Measurements from ENCODE around the gene EGLN3.
"Not testable (repeated sequence)": the region's sequence is repeated elsewhere in the genome, so short reads cannot be mapped to it uniquely, and the experiment has no call there.

The EGLN3 gene

GRCh38 chr14:33934043-33934750, 16.7 kb downstream of the EGLN3 start:
- DNase-seq = no peak

DNA sequence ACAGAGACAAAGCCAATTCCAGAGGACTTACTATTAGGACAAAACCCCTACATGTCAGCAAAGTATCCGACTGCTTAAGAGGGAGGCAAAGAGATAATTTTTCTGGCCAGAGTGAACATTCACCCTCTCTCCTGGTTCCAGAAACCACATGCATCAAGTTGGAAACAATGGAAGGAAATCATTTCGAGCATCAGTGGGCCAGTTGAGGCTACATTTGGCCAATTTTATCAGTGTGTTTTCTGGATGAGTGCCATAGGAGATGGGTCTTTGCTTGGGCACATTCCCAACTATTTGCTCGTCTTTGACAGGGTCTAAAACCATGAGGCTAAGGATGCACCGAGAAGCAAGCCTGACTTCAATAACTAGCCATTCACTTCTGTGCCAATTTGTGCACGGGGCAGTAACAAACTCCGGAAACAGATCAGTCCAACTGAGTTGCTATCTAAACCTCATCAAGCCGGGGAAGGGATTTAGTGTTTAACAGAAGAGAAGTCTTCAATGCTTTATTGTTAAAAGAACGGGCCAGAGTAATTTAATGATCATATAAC, 17.4 kb downstream of the EGLN3 start:
- no peak for DNase-seq

GRCh38 chr14:33932576-33933345, 18.1 kb downstream of the EGLN3 start:
- no peak for DNase-seq

GRCh38 chr14:33932033-33932432, 18.8 kb downstream of the EGLN3 start:
- DNase-seq = no peak

DNA sequence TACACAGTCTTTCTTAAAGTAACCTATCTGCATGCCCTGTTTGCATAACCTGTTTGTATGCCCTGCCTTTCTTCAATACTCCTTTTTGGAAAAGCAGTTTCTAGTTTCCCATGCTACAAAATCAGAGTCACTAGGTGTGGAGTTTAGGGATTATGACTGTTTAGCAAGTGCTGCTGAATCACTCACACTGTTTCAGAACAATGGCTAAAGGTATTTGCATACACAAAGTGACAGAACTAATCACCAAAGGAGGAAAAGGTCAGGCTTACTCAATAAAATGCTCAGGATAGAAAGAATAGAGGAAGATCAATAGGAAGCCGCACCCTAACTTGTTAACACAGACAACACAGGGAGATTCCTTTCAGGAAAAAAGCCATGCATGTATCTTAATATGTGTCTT, 19.4 kb downstream of the EGLN3 start:
- peak in 1 of 2 experiments; percentile 14 for DNase-seq

GRCh38 chr14:33930439-33930838, 20.4 kb downstream of the EGLN3 start:
- no peak for DNase-seq

- DNase-seq = no peak
These were observed 21.0 kb downstream of the EGLN3 start for GRCh38 chr14:33929799-33930408.

DNA sequence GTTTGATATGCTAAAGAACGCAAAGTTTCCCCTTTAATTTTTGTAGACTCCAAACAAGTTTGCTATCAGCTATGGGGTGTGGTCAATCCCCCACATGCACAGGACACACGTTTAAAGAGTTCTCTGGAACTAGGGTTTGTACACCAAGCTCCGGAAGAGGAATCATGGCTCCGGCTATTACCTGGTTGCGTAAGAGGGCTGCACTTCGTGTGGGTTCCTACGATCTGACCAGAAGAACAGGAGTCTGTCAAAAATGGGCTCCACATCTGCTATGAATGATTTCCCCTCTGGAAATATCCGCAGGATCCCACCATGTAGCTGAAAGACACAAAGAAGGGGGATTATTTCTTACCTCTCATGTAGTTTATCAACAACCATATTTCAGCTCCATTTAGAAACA, 22.0 kb downstream of the EGLN3 start:
- no peak for DNase-seq

GRCh38 chr14:33927944-33928343, 22.9 kb downstream of the EGLN3 start:
- no peak for DNase-seq

GRCh38 chr14:33926967-33927366, 23.9 kb downstream of the EGLN3 start:
- DNase-seq = not testable (repeated sequence)

GRCh38 chr14:33925946-33926345, 24.9 kb downstream of the EGLN3 start:
- DNase-seq = no peak

DNA sequence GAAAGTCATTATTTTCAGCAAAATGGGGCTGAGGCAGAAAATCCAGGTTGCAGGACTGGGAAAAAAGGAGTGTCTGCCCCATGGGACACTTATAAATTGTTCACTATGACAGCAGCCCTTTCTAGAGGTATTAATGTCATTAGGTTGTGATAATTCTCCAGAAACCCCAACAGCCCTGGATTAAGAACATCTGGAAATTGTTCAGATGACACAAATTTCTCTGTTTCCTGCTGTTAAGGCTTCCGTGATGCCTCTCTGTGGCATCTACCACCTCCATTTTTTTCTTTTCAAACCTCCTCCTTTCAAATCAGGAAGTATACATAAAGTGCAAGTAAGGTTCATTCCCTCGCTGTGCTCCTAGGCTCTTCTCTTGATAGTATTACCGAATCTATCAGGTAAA, 25.6 kb downstream of the EGLN3 start:
- DNase-seq = no peak

- DNase-seq = no peak
These were observed 26.2 kb downstream of the EGLN3 start for GRCh38 chr14:33924566-33925100.

- no peak for DNase-seq
These were observed 28.7 kb downstream of the EGLN3 start for GRCh38 chr14:33922125-33922524.

- no peak for DNase-seq
These were observed 32.6 kb downstream of the EGLN3 start for GRCh38 chr14:33918256-33918655.

DNA sequence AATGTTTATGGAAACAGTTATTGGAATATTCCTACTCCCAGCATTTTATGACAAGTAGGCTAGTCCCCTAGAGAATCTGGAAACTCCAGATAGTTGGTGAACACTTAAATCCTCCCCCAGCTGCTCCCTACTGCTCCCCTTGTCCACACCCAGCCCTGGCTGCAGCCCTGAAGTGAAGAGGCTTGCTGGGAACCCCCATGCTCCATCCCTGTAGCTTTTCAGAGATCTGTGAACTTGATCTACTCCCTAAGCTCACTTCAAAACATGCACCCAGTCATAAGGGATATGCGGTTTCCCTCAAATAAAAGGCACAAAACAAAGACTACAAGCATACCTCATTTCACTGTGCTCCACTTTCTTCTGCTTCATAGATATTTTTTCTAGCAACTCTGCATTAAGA, 33.2 kb downstream of the EGLN3 start:
- DNase-seq = no peak

GRCh38 chr14:33916663-33917565, 34.0 kb downstream of the EGLN3 start:
- DNase-seq = no peak

DNA sequence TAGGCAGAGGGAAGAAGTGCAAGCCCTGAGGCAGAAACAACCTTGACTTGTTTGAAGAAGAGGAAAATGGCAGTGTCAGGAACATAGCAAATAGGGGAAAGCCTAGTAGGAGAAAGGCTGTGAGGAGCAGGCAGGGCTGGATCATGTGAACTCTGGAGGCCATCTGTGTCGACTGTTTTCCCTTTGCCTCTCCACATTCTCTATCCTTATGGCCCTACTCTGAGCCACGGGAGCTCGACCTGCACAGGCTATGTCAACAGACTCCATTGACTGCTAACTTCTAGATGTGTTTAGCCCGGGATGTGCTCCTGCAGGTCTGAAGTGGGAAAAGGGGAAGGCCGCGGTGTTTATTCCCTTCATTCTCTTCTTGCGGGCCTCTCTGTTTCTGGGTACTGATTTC, 35.2 kb downstream of the EGLN3 start:
- DNase-seq = no peak

GRCh38 chr14:33914676-33915516, 36.0 kb downstream of the EGLN3 start:
- DNase-seq = no peak

DNA sequence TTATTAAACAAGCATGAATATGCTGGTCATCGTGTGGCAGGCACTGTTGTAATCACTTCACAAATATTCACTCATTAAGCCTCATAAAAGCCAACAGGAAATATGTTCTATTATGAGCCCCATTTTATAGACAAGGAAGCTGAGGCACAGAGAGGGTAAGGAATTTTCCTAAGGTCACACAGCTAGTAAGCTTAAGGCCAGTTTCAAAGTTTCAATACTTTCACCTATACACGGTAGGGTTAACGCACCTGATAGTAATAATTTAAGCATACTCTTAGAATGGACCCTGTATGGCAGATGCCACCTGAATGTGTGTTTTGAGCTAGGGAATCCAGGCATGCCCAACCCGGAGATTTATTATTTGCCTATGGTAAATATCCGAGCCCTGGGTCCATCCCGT, 39.8 kb downstream of the EGLN3 start:
- DNase-seq = peak in 1 of 2 experiments; percentile 62

GRCh38 chr14:33910435-33910834, 40.4 kb downstream of the EGLN3 start:
- DNase-seq = no peak

All from NCI-H526 (cell line).